GM12878 (cell line): ENCODE measurements around the gene SMIM44.

Experiments used
- CTCF ChIP-seq, 3 experiments: IDR thresholded peaks in 2 of 3; conservative IDR thresholded peaks in 1 of 3; 2 replicates each; pipeline ENCODE4 v1.5.1; 2011; ENCODE audit warnings: low read depth in 3 of 3, low read length in 3 of 3, mild to moderate bottlenecking in 3 of 3, control low read depth in 2 of 3, moderate library complexity in 2 of 3, inconsistent platforms in 1 of 3, mixed read lengths in 1 of 3; ENCODE audit not compliant: control insufficient read depth in 2 of 3, insufficient read depth in 1 of 3; ENCODE audit errors: extremely low read depth in 1 of 3
- EGR1 ChIP-seq, 2 experiments: IDR thresholded peaks; 1 replicate in 1 of 2; 2 replicates in 1 of 2; pipeline ENCODE4 v1.6.1; 2011 to 2012; ENCODE audit warnings: low read depth in 2 of 2, low read length in 2 of 2, borderline replicate concordance in 1 of 2, mild to moderate bottlenecking in 1 of 2, moderate library complexity in 1 of 2
- POLR2A ChIP-seq: IDR thresholded peaks from 2 replicates; pipeline ENCODE4 v1.6.1; 2011; ENCODE audit warnings: low read depth, mild to moderate bottlenecking, low read length
- SMC3 ChIP-seq: IDR thresholded peaks from 2 replicates; pipeline ENCODE4 v1.6.1; 2011; ENCODE audit warnings: low read length, improper control_type of control experiment, borderline replicate concordance
- ZBTB33 ChIP-seq: fragments of 450-650 bp; IDR thresholded peaks from 2 replicates; pipeline ENCODE4 v1.6.1; 2017; ENCODE audit warnings: mild to moderate bottlenecking

GRCh38 chr19:3514930-3515329 is 31.7 kb upstream of the SMIM44 start:
- no peak for TF ChIP-seq CTCF (IDR thresholded peaks at IDR 0.05 in 2 of 3, conservative IDR thresholded peaks at IDR 0.05 in 1 of 3; ENCODE audit: control insufficient read depth in 2 of 3, extremely low read depth in 1 of 3, insufficient read depth in 1 of 3, low read depth in 3 of 3, low read length in 3 of 3)
- no peak for TF ChIP-seq SMC3
- no peak; the same call in 1 of the 2 replicates for TF ChIP-seq POLR2A
- no peak for TF ChIP-seq EGR1 (IDR thresholded peaks at IDR 0.05; ENCODE audit: borderline replicate concordance in 1 of 2, low read depth in 2 of 2, low read length in 2 of 2)
- TF ChIP-seq ZBTB33, result no peak
